WTC11 (cell line): ENCODE data around the gene ALK. TPM values are rescaled to one million over a fixed set of nuclear protein-coding genes. Genes with fewer than 3 reads are reported as not detected.

Source experiments
- ATAC-seq: fragments of 200-7000 bp; cut with Tn5 transposase; 2 replicates; pipeline ENCODE4 v1.10.0; 2021; ENCODE audit warnings: mild to moderate bottlenecking, moderate library complexity
- CTCF ChIA-PET: fragments of 300-600 bp; sonication (Branson Sonifier 250); formaldehyde crosslinking; loops from one replicate; lab custom pipeline; 2021; ENCODE audit warnings: antibody characterized with exemption; lab: Charles Lee
- POLR2A ChIA-PET: fragments of 350-600 bp; sonication (Branson Sonifier 250); formaldehyde crosslinking; loops from one replicate; lab custom pipeline; 2021; ENCODE audit warnings: antibody characterized with exemption; lab: Charles Lee
- DNase-seq: peaks from one replicate; pipeline ENCODE4 v3.0.0; 2021; ENCODE audit warnings: low spot score
- H3K27ac Mint-ChIP-seq: 2 replicates; pipeline ENCODE4 v1.8.0; 2021; ENCODE audit warnings: mixed read lengths
- H3K27me3 Mint-ChIP-seq: 2 replicates; pipeline ENCODE4 v1.8.0; 2021; ENCODE audit warnings: low read depth, mild to moderate bottlenecking, moderate library complexity, mixed read lengths
- H3K36me3 Mint-ChIP-seq: 2 replicates; pipeline ENCODE4 v1.8.0; 2021; ENCODE audit warnings: mixed read lengths
- H3K4me1 Mint-ChIP-seq: 2 replicates; pipeline ENCODE4 v1.8.0; 2022; ENCODE audit warnings: mixed read lengths
- H3K4me3 Mint-ChIP-seq: 2 replicates; pipeline ENCODE4 v1.8.0; 2021; ENCODE audit warnings: mild to moderate bottlenecking, moderate library complexity, mixed read lengths
- H3K9me3 Mint-ChIP-seq: 2 replicates; pipeline ENCODE4 v1.8.0; 2021; ENCODE audit warnings: mixed read lengths
- ATF2 ChIP-seq: sonication (generic); formaldehyde crosslinking; IDR thresholded peaks from 2 replicates; pipeline ENCODE4 v1.8.1; 2022; ENCODE audit warnings: low read depth, missing genetic modification reagents, borderline replicate concordance
- ATF6 ChIP-seq: sonication (generic); formaldehyde crosslinking; IDR thresholded peaks from 2 replicates; pipeline ENCODE4 v1.8.1; 2023; ENCODE audit warnings: mild to moderate bottlenecking, missing genetic modification reagents
- CREM ChIP-seq: sonication (generic); formaldehyde crosslinking; IDR thresholded peaks from 2 replicates; pipeline ENCODE4 v1.8.1; 2022; ENCODE audit warnings: mild to moderate bottlenecking, missing genetic modification reagents, moderate library complexity
- E2F5 ChIP-seq: sonication (generic); formaldehyde crosslinking; IDR thresholded peaks from 2 replicates; pipeline ENCODE4 v1.8.1; 2022; ENCODE audit warnings: mild to moderate bottlenecking, moderate library complexity, missing genetic modification reagents
- ELF4 ChIP-seq: sonication (generic); formaldehyde crosslinking; IDR thresholded peaks from 2 replicates; pipeline ENCODE4 v1.8.1; 2022; ENCODE audit warnings: low read depth, mild to moderate bottlenecking, moderate library complexity, missing genetic modification reagents
- ETV6 ChIP-seq: sonication (generic); formaldehyde crosslinking; IDR thresholded peaks from 2 replicates; pipeline ENCODE4 v1.8.1; 2022; ENCODE audit warnings: mild to moderate bottlenecking, missing genetic modification reagents
- FOXP4 ChIP-seq: sonication (generic); formaldehyde crosslinking; IDR thresholded peaks from 2 replicates; pipeline ENCODE4 v1.8.0; 2022; ENCODE audit warnings: mild to moderate bottlenecking, missing genetic modification reagents
- GRHL2 ChIP-seq: fragments of 250-450 bp; sonication (Bioruptor Pico); IDR thresholded peaks from 2 replicates; pipeline ENCODE4 v1.8.0; 2022; ENCODE audit warnings: mild to moderate bottlenecking, moderate library complexity; ENCODE audit not compliant: insufficient replicate concordance, severe bottlenecking
- HMGXB4 ChIP-seq: sonication (generic); formaldehyde crosslinking; IDR thresholded peaks from 2 replicates; pipeline ENCODE4 v1.8.1; 2023; ENCODE audit warnings: mild to moderate bottlenecking, moderate library complexity, missing genetic modification reagents
- MAX ChIP-seq: sonication (generic); formaldehyde crosslinking; IDR thresholded peaks from 2 replicates; pipeline ENCODE4 v1.8.0; 2022; ENCODE audit warnings: mild to moderate bottlenecking, missing genetic modification reagents
- MLX ChIP-seq: sonication (generic); formaldehyde crosslinking; IDR thresholded peaks from 2 replicates; pipeline ENCODE4 v1.8.1; 2023; ENCODE audit warnings: mild to moderate bottlenecking, missing genetic modification reagents, moderate library complexity
- NFATC4 ChIP-seq: fragments of 250-450 bp; sonication (Bioruptor Pico); IDR thresholded peaks from 2 replicates; pipeline ENCODE4 v1.9.0; 2021; ENCODE audit warnings: mild to moderate bottlenecking
- SP1 ChIP-seq: sonication (generic); formaldehyde crosslinking; conservative IDR thresholded peaks from 2 replicates; pipeline ENCODE4 v1.8.1; 2022; ENCODE audit warnings: missing genetic modification reagents
- TEAD1 ChIP-seq: sonication (generic); formaldehyde crosslinking; IDR thresholded peaks from 2 replicates; pipeline ENCODE4 v1.8.0; 2022; ENCODE audit warnings: mild to moderate bottlenecking, missing genetic modification reagents
- USF2 ChIP-seq: sonication (generic); formaldehyde crosslinking; IDR thresholded peaks from 2 replicates; pipeline ENCODE4 v1.8.1; 2023; ENCODE audit warnings: mild to moderate bottlenecking, missing genetic modification reagents, moderate library complexity
- ZNF121 ChIP-seq: sonication (generic); formaldehyde crosslinking; IDR thresholded peaks from 2 replicates; pipeline ENCODE4 v1.8.0; 2023; ENCODE audit warnings: missing genetic modification reagents
- ZNF138 ChIP-seq: sonication (generic); formaldehyde crosslinking; conservative IDR thresholded peaks from 2 replicates; pipeline ENCODE4 v1.8.1; 2022; ENCODE audit warnings: mild to moderate bottlenecking, moderate library complexity, missing genetic modification reagents
- ZNF219 ChIP-seq: sonication (generic); formaldehyde crosslinking; IDR thresholded peaks from 2 replicates; pipeline ENCODE4 v1.8.0; 2023; ENCODE audit warnings: missing genetic modification reagents, mild to moderate bottlenecking, borderline replicate concordance
- ZNF317 ChIP-seq: sonication (generic); formaldehyde crosslinking; IDR thresholded peaks from 2 replicates; pipeline ENCODE4 v1.8.1; 2023; ENCODE audit warnings: low read depth, mild to moderate bottlenecking, moderate library complexity, missing genetic modification reagents, borderline replicate concordance
- total RNA-seq: library from RNA; stranded (reverse); gene quantifications from 3 replicates; pipeline ENCODE4 v1.2.3, GENCODE V29; 2021

The ALK gene
- total RNA-seq, 1 experiment from 2014 or later: not detected

- Mint-ChIP-seq H3K36me3 (peaks cover 11% of the 10 kb centered on the region), H3K4me3 (no peak overlapping the region), H3K27ac (no peak overlapping the region), H3K4me1 (peaks cover 11% of the 10 kb centered on the region), H3K27me3 (no peaks in the 10 kb centered on the region; the same call in 1 of the 2 replicates), H3K9me3 (peaks cover 18% of the 10 kb centered on the region)
- POLR2A ChIA-PET: no interaction called here
- DNase-seq: no peak
- ATAC-seq: no peak
- CTCF ChIA-PET: no interaction called here
- TF ChIP-seq SP1 (CRISPR knock-in tag) (no peak), ATF6 (CRISPR knock-in tag) (no peak), CREM (no peak), ZNF317 (CRISPR knock-in tag) (no peak)
Measured at GRCh38 chr2:29375843-29376242, 545.5 kb downstream of the ALK start.

- DNase-seq: no peak
- no peak overlapping the region for H3K27ac Mint-ChIP-seq
- ChIA-PET CTCF (no interaction called here), POLR2A (no interaction called here)
- no peak overlapping the region for H3K4me3 Mint-ChIP-seq
- peak; percentile 53 for ATAC-seq
- H3K27me3 Mint-ChIP-seq: no peaks in the 10 kb centered on the region; the same call in 1 of the 2 replicates
- no peak for TF ChIP-seq TEAD1 (CRISPR knock-in tag)
- no peak for TF ChIP-seq NFATC4 (CRISPR knock-in tag)
- TF ChIP-seq ATF2 (CRISPR knock-in tag): no peak
- TF ChIP-seq, all 79 proteins: peak for 0
- peaks cover 18% of the 10 kb centered on the region for H3K9me3 Mint-ChIP-seq
- peaks cover 11% of the 10 kb centered on the region for H3K36me3 Mint-ChIP-seq
- H3K4me1 Mint-ChIP-seq: peaks cover 11% of the 10 kb centered on the region
Measured at GRCh38 chr2:29374823-29375222, 546.6 kb downstream of the ALK start.

- peaks cover 11% of the 10 kb centered on the region for H3K4me1 Mint-ChIP-seq
- ChIA-PET CTCF (interaction anchor here (1.0 kb wide), 1 partner anchor 698 kb away, joined by 3 read pairs; no protein-coding TSS in a partner anchor), POLR2A (no interaction called here)
- no peaks in the 10 kb centered on the region; the same call in 1 of the 2 replicates for H3K27me3 Mint-ChIP-seq
- peaks cover 18% of the 10 kb centered on the region for H3K9me3 Mint-ChIP-seq
- H3K4me3 Mint-ChIP-seq: no peak overlapping the region
- H3K36me3 Mint-ChIP-seq: peaks cover 11% of the 10 kb centered on the region
- H3K27ac Mint-ChIP-seq: no peak overlapping the region
- DNase-seq: no peak
- no peak for ATAC-seq
- no peak for TF ChIP-seq E2F5
- TF ChIP-seq ETV6 (CRISPR knock-in tag): no peak
- TF ChIP-seq GRHL2 (CRISPR knock-in tag): no peak
Measured at GRCh38 chr2:29373870-29374269, 547.5 kb downstream of the ALK start.

- no peak overlapping the region for H3K4me3 Mint-ChIP-seq
- no peaks in the 10 kb centered on the region; the same call in 1 of the 2 replicates for H3K27me3 Mint-ChIP-seq
- H3K36me3 Mint-ChIP-seq: peaks cover 11% of the 10 kb centered on the region
- ChIA-PET CTCF (no interaction called here), POLR2A (no interaction called here)
- no peak for ATAC-seq
- peaks cover 14% of the 10 kb centered on the region for H3K9me3 Mint-ChIP-seq
- DNase-seq: no peak
- H3K27ac Mint-ChIP-seq: no peak overlapping the region
- H3K4me1 Mint-ChIP-seq: peaks cover 14% of the 10 kb centered on the region
- TF ChIP-seq ZNF138 (CRISPR knock-in tag) (no peak), FOXP4 (CRISPR knock-in tag) (no peak), MLX (CRISPR knock-in tag) (no peak), ELF4 (CRISPR knock-in tag) (no peak), ZNF121 (CRISPR knock-in tag) (no peak), HMGXB4 (CRISPR knock-in tag) (no peak), ZNF219 (CRISPR knock-in tag) (no peak), USF2 (CRISPR knock-in tag) (no peak), MAX (no peak)
Measured at GRCh38 chr2:29372185-29372584, 549.2 kb downstream of the ALK start.
